Cardiac septum (tissue), 1 donor: ENCODE measurements around the gene FERMT3. TPM values are rescaled to one million over a fixed set of nuclear protein-coding genes. Genes with fewer than 3 reads are reported as not detected.
"Not testable (repeated sequence)": the region's sequence is repeated elsewhere in the genome, so short reads cannot be mapped to it uniquely, and the experiment has no call there.

Experiments used
- DNase-seq: peaks from one replicate; pipeline ENCODE4 v3.0.0-alpha.2; 2020; ENCODE audit warnings: low spot score
- intact Hi-C: fragments of 100-400 bp; cut with DNase I; formaldehyde crosslinking; loops from one replicate; pipeline ENCODE4 v1.14.0; 2022
- long read RNA-seq: library from polyadenylated mRNA; unstranded; transcript quantifications from one replicate; pipeline ENCODE4 v2.0.0, GENCODE V29; 2021
- total RNA-seq: library from RNA; stranded (reverse); fragmentation: NEBNext Ultra II Directional; extraction: Animal tissue kit (Norgen Biotek cat#: 25700); gene quantifications from one replicate; pipeline ENCODE4 v1.2.1, GENCODE V29; 2021
- donor health status: DM: no; HTN: no; CAD: no.

The FERMT3 gene
- 7.8 TPM for total RNA-seq
- long read RNA-seq, partial matches to known transcripts: 5 of 11 reads
- long read RNA-seq, other reads (novel, unspliced or antisense): 5 of 11 reads

GRCh38 chr11:64206457-64207255 lies at the start of gene FERMT3:
TSS of gene FERMT3 (plus strand) at chr11:64206721. CDS start at chr11:64207365, 644 bp downstream.
- intact Hi-C loops: no loop called here
- peak; percentile 89 for DNase-seq

GRCh38 chr11:64157631-64158394 lies 48.7 kb upstream of the FERMT3 start:
- intact Hi-C loops: no loop called here

GRCh38 chr11:64161037-64161436 lies 45.5 kb upstream of the FERMT3 start:
- no peak for DNase-seq
- intact Hi-C loops: no loop called here

More at GRCh38 chr11:64157631-64158394, 48.7 kb upstream of the FERMT3 start:
- DNase-seq: no peak

- intact Hi-C loops, DNase-seq: not testable (repeated sequence)
Observed at GRCh38 chr11:64162769-64163168, 43.8 kb upstream of the FERMT3 start.

GRCh38 chr11:64163951-64164350 lies 42.6 kb upstream of the FERMT3 start:
- intact Hi-C loops: no loop called here
- no peak for DNase-seq

GRCh38 chr11:64164392-64165312 lies 41.9 kb upstream of the FERMT3 start:
- intact Hi-C loops: no loop called here
- DNase-seq: no peak

- no peak for DNase-seq
- intact Hi-C loops: no loop called here
Observed at GRCh38 chr11:64165481-64165841, 41.1 kb upstream of the FERMT3 start.

GRCh38 chr11:64165842-64166635 lies 40.5 kb upstream of the FERMT3 start, which contains the start of gene MACROD1:
TSS of gene MACROD1 (minus strand) at chr11:64166113. CDS start at chr11:64165994, 119 bp downstream.
- DNase-seq: peak; percentile 91
- intact Hi-C loops: no loop called here

GRCh38 chr11:64170419-64170818 lies 36.1 kb upstream of the FERMT3 start:
- intact Hi-C loops: no loop called here
- no peak for DNase-seq

GRCh38 chr11:64173616-64174355 lies 32.7 kb upstream of the FERMT3 start:
- no peak for DNase-seq
- intact Hi-C loops: no loop called here

- no peak for DNase-seq
- intact Hi-C loops: no loop called here
Observed at GRCh38 chr11:64176751-64177150, 29.8 kb upstream of the FERMT3 start.

GRCh38 chr11:64178203-64178602 lies 28.3 kb upstream of the FERMT3 start:
- intact Hi-C loops: no loop called here
- no peak for DNase-seq

- intact Hi-C loops: no loop called here
Observed at GRCh38 chr11:64178951-64179639, 27.4 kb upstream of the FERMT3 start.

GRCh38 chr11:64180891-64181290 lies 25.6 kb upstream of the FERMT3 start:
- intact Hi-C loops: no loop called here
- no peak for DNase-seq

More at GRCh38 chr11:64178951-64179639, 27.4 kb upstream of the FERMT3 start:
- no peak for DNase-seq

- intact Hi-C loops: no loop called here
- peak; percentile 94 for DNase-seq
Observed at GRCh38 chr11:64181506-64182411, 24.8 kb upstream of the FERMT3 start.

- no peak for DNase-seq
- intact Hi-C loops: no loop called here
Observed at GRCh38 chr11:64183890-64184289, 22.6 kb upstream of the FERMT3 start.
